Liver (tissue), 9 donors: Measurements from ENCODE around the gene KDM2B. TPM values are rescaled to one million over a fixed set of nuclear protein-coding genes. Genes with fewer than 3 reads are reported as not detected.

Source experiments
- DNase-seq: peaks from one replicate; pipeline ENCODE4 v3.0.0-alpha.2; 2017; ENCODE audit warnings: low spot score
- H3K27ac ChIP-seq, 2 donors: one replicate each; pipeline ENCODE4 v1.7.0; 2013; ENCODE audit warnings: inconsistent platforms in 2 of 2, low read length in 2 of 2, control low read depth in 1 of 2, low read depth in 1 of 2, mild to moderate bottlenecking in 1 of 2
- H3K27me3 ChIP-seq, 4 donors: one replicate each; pipeline versions ENCODE4 v1.6.1 to v1.7.0; 2013; ENCODE audit warnings: low read length in 3 of 4, inconsistent platforms in 1 of 4, mild to moderate bottlenecking in 1 of 4, moderate library complexity in 1 of 4; ENCODE audit not compliant: control insufficient read depth in 4 of 4, insufficient read depth in 4 of 4
- H3K36me3 ChIP-seq, 4 donors: one replicate each; pipeline versions ENCODE4 v1.6.1 to v1.7.0; 2013; ENCODE audit warnings: low read length in 3 of 4, mild to moderate bottlenecking in 3 of 4, low read depth in 1 of 4, moderate library complexity in 1 of 4; ENCODE audit not compliant: control insufficient read depth in 4 of 4, insufficient read depth in 3 of 4
- H3K4me1 ChIP-seq, 4 donors: one replicate each; pipeline versions ENCODE4 v1.6.1 to v1.7.0; 2013; ENCODE audit warnings: low read length in 3 of 4, mild to moderate bottlenecking in 3 of 4, moderate library complexity in 1 of 4; ENCODE audit not compliant: control insufficient read depth in 4 of 4, insufficient read depth in 4 of 4
- H3K4me3 ChIP-seq, 3 donors: one replicate each; pipeline versions ENCODE4 v1.6.1 to v1.7.0; 2013; ENCODE audit warnings: low read length in 3 of 3, control low read depth in 1 of 3, low read depth in 1 of 3, mild to moderate bottlenecking in 1 of 3
- H3K9ac ChIP-seq, 2 donors: one replicate each; pipeline ENCODE4 v1.7.0; 2013; ENCODE audit warnings: low read length in 2 of 2, mild to moderate bottlenecking in 2 of 2, moderate library complexity in 2 of 2, control low read depth in 1 of 2, low read depth in 1 of 2
- H3K9me3 ChIP-seq, 4 donors: one replicate each; pipeline versions ENCODE4 v1.6.1 to v1.7.0; 2013; ENCODE audit warnings: low read length in 3 of 4; ENCODE audit not compliant: control insufficient read depth in 4 of 4
- ATF3 ChIP-seq: IDR thresholded peaks from 2 replicates; pipeline ENCODE4 v1.6.1; 2016; ENCODE audit warnings: antibody characterized with exemption
- CTCF ChIP-seq: fragments of 150-350 bp; IDR thresholded peaks from 2 replicates; pipeline ENCODE4 v1.5.1; 2017; ENCODE audit warnings: improper control_type of control experiment, low read depth, low read length; ENCODE audit not compliant: missing input control
- EGR1 ChIP-seq, 2 donors: IDR thresholded peaks; 2 replicates each; pipeline ENCODE4 v1.6.1; 2016 to 2018; ENCODE audit warnings: antibody characterized with exemption in 2 of 2, low read depth in 2 of 2
- FOXA2 ChIP-seq: IDR thresholded peaks from 2 replicates; pipeline ENCODE4 v1.6.1; 2016; ENCODE audit warnings: antibody characterized with exemption
- HNF4A ChIP-seq, 2 donors: conservative IDR thresholded peaks; 2 replicates each; pipeline ENCODE4 v1.6.1; 2016; ENCODE audit warnings: antibody characterized with exemption in 2 of 2, mild to moderate bottlenecking in 2 of 2
- HNF4G ChIP-seq: IDR thresholded peaks from 2 replicates; pipeline ENCODE4 v1.6.1; 2016; ENCODE audit warnings: antibody characterized with exemption
- MAX ChIP-seq: IDR thresholded peaks from 2 replicates; pipeline ENCODE4 v1.6.1; 2016; ENCODE audit warnings: antibody characterized with exemption
- NR2F2 ChIP-seq: IDR thresholded peaks from 2 replicates; pipeline ENCODE4 v1.6.1; 2016; ENCODE audit warnings: antibody characterized with exemption
- REST ChIP-seq: IDR thresholded peaks from 2 replicates; pipeline ENCODE4 v1.6.1; 2016; ENCODE audit warnings: antibody characterized with exemption, mild to moderate bottlenecking
- SP1 ChIP-seq: IDR thresholded peaks from 2 replicates; pipeline ENCODE4 v1.6.1; 2018; ENCODE audit warnings: antibody characterized with exemption, mild to moderate bottlenecking
- TAF1 ChIP-seq: conservative IDR thresholded peaks from 2 replicates; pipeline ENCODE4 v1.6.1; 2016; ENCODE audit warnings: antibody characterized with exemption, mild to moderate bottlenecking
- YY1 ChIP-seq: IDR thresholded peaks from 2 replicates; pipeline ENCODE4 v1.6.1; 2016; ENCODE audit warnings: antibody characterized with exemption, mild to moderate bottlenecking
- ZBTB33 ChIP-seq: IDR thresholded peaks from 2 replicates; pipeline ENCODE4 v1.6.1; 2016; ENCODE audit warnings: antibody characterized with exemption
- WGBS: extraction: QIAGEN DNeasy Blood & Tissue Kit; methylation state at CpG from one replicate; pipeline ENCODE4 v1.1.7; 2013; 5-methylcytosine and 5-hydroxymethylcytosine counted together
- polyA plus RNA-seq, 2 donors: library from polyadenylated mRNA; stranded (reverse) in 1 of 2; unstranded in 1 of 2; fragments of 200-250 nt in 1 of 2; fragments of >200 nt in 1 of 2; fragmentation: Nextera tagmentation in 1 of 2; extraction: Ambion mirVana in 1 of 2; gene quantifications; one replicate each; pipeline versions ENCODE4 v1.2.1 to v1.2.3, GENCODE V29; 2013 to 2015
- total RNA-seq, 2 donors: library from RNA; depleted of rRNA; stranded (reverse); fragments of >200 nt; gene quantifications; one replicate each; pipeline ENCODE4 v1.2.3, GENCODE V29; 2014
- donor health status: healthy.
- donor health status: healthy.
- donor health status: healthy.
- donor health status: healthy.
- donor health status: healthy.

KDM2B gene
- total and polyA plus RNA-seq, 4 donors, result 7.0 to 34.2 (median 10.6) TPM

GRCh38 chr12:121581686-121582429 is 1.0 kb upstream of the KDM2B start (continued):
- TF ChIP-seq ZBTB33 (no peak), MAX (no peak), NR2F2 (no peak), ATF3 (no peak), SP1 (no peak)

GRCh38 chr12:121579981-121580868 is 598 bp downstream of the KDM2B start:
- under 1% methylated on average over 54 of the region's 54 CpGs for WGBS
- Histone ChIP-seq H3K4me3 (peak overlapping the region; percentile 53 to 85 (median 63)), H3K4me1 (peaks cover 0 to 20% (median 6%) of the 10 kb centered on the region in 4 donors), H3K27me3 (no peaks in the 10 kb centered on the region), H3K36me3 (no peaks in the 10 kb centered on the region), H3K9ac (peak overlapping the region; percentile 83 to 90), H3K9me3 (no peaks in the 10 kb centered on the region), H3K27ac (peak overlapping the region; percentile 60 to 77)
- TF ChIP-seq FOXA2 (no peak), HNF4G (no peak), NR2F2 (no peak), REST (no peak), YY1 (peak; percentile 88), TAF1 (no peak)
- peak; percentile 69 for DNase-seq

- H3K9ac ChIP-seq, result peak overlapping the region; percentile 83 to 90
- H3K4me1 ChIP-seq, result peaks cover 0 to 20% (median 6%) of the 10 kb centered on the region in 4 donors
- peak overlapping the region in 1 of 2 donors; percentile 17 for H3K27ac ChIP-seq
- no peak for DNase-seq
- H3K27me3 ChIP-seq, result no peaks in the 10 kb centered on the region
- H3K9me3 ChIP-seq, result no peaks in the 10 kb centered on the region
- WGBS, result 1% methylated on average over 53 of the region's 53 CpGs
- peak overlapping the region; percentile 53 to 85 (median 63) for H3K4me3 ChIP-seq
- peaks cover 0 to 3% (median 0%) of the 10 kb centered on the region in 4 donors for H3K36me3 ChIP-seq
- TF ChIP-seq REST, result no peak
- no peak for TF ChIP-seq HNF4G
- TF ChIP-seq NR2F2, result no peak
- no peak for TF ChIP-seq SP1
- TF ChIP-seq MAX, result no peak
- TF ChIP-seq EGR1 (IDR thresholded peaks at IDR 0.05; ENCODE audit: low read depth in 2 of 2), result no peak
- TF ChIP-seq TAF1, result no peak
- TF ChIP-seq HNF4A (conservative IDR thresholded peaks at IDR 0.05), result no peak
- no peak for TF ChIP-seq FOXA2
- TF ChIP-seq CTCF, result no peak
Observed at GRCh38 chr12:121579190-121579791, 1.5 kb downstream of the KDM2B start.
